Measurements from ENCODE around the gene EMP3. TPM values are rescaled to one million over a fixed set of nuclear protein-coding genes. Genes with fewer than 3 reads are reported as not detected.

Gene EMP3
- total RNA-seq, 1 donor from 2014 or later: 37.8 TPM

DNA sequence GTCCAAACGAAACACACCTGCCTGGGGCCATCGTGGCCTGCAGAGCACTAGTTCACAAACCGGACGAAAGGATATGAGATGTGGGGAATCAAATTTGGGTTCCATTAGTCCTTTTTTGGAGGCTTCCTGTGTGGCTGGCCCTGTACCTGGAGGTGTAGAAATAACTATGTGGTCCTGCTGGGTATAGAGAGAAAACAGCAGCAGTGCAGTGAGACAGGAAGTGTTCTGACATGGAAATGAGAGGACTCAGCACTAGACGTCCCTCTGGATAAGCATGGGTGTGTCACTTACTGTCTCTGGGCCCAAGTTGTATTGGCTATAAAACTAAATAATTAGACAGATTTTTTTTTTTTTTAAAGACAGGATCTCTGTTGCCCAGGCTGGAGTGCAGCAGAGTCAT, 53.7 kb downstream of the EMP3 start:
- no peak for DNase-seq

Other genes starting within 250 kb of the EMP3 start
- gene PLA2G4C, start 214.7 kb upstream of the EMP3 start, total RNA-seq: 5.9 TPM
- gene LIG1, start 155.2 kb upstream of the EMP3 start, total RNA-seq: 27.3 TPM
- 2.5 TPM for gene ZSWIM9, start 154.9 kb upstream of the EMP3 start, total RNA-seq
- 34.0 TPM for gene CARD8, start 69.6 kb upstream of the EMP3 start, total RNA-seq
- 4.1 TPM for gene ZNF114, start 55.5 kb upstream of the EMP3 start, total RNA-seq
- 4.7 TPM for gene TMEM143, start 38.4 kb downstream of the EMP3 start, total RNA-seq
- not detected for gene SYNGR4, start 38.8 kb downstream of the EMP3 start, total RNA-seq
- gene KDELR1, start 66.0 kb downstream of the EMP3 start, total RNA-seq: 46.5 TPM
- gene GRIN2D, start 68.1 kb downstream of the EMP3 start, total RNA-seq: 1.1 TPM
- 8.3 TPM for gene GRWD1, start 120.4 kb downstream of the EMP3 start, total RNA-seq
- gene KCNJ14, start 130.0 kb downstream of the EMP3 start, total RNA-seq: 1.2 TPM
- 27.4 TPM for gene CYTH2, start 143.8 kb downstream of the EMP3 start, total RNA-seq
- gene LMTK3, start 186.3 kb downstream of the EMP3 start, total RNA-seq: 0.79 TPM
- 16.2 TPM for gene SULT2B1, start 226.6 kb downstream of the EMP3 start, total RNA-seq